GM19240 (cell line): ENCODE results near the gene MRPS22.
"Not testable (repeated sequence)": the region's sequence is repeated elsewhere in the genome, so short reads cannot be mapped to it uniquely, and the experiment has no call there.

Experiments
- DNase-seq: peaks from one replicate; pipeline ENCODE4 v3.0.0; 2011; ENCODE audit warnings: low spot score; ENCODE audit not compliant: insufficient read length

MRPS22 gene

GRCh38 chr3:139311557-139311956, 32.3 kb upstream of the MRPS22 start:
- DNase-seq, result no peak

GRCh38 chr3:139312416-139312815, 31.4 kb upstream of the MRPS22 start:
- no peak for DNase-seq

DNA sequence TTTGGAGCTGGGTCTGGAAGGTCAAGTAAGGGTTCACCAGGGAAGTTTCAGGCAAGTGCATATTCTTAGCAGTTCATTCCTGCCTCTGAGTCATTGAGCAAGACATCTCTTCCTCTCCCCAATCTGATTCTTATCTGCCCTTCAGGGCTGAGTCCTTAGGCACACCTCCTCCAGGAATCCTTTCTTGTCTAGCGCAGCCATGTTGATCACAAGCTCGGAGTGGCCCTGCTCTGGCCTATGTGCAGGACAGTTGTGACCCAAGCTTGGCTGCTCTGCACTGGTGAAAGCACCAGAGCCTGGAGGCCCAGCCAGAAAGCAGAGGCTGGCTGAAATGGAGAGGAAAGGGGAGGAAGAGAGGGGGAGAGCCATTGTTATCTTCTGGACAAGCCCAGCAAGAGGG, 30.9 kb upstream of the MRPS22 start:
- DNase-seq, result no peak

GRCh38 chr3:139313921-139314320, 29.9 kb upstream of the MRPS22 start:
- DNase-seq, result no peak

- no peak for DNase-seq
Measured at GRCh38 chr3:139317215-139317614, 26.6 kb upstream of the MRPS22 start.

GRCh38 chr3:139317660-139318430, 26.0 kb upstream of the MRPS22 start:
- DNase-seq, result no peak

- DNase-seq, result no peak
Measured at GRCh38 chr3:139318431-139318816, 25.4 kb upstream of the MRPS22 start.

- no peak for DNase-seq
Measured at GRCh38 chr3:139318826-139319225, 25.0 kb upstream of the MRPS22 start.

GRCh38 chr3:139319428-139320402, 24.1 kb upstream of the MRPS22 start:
- DNase-seq, result no peak

DNA sequence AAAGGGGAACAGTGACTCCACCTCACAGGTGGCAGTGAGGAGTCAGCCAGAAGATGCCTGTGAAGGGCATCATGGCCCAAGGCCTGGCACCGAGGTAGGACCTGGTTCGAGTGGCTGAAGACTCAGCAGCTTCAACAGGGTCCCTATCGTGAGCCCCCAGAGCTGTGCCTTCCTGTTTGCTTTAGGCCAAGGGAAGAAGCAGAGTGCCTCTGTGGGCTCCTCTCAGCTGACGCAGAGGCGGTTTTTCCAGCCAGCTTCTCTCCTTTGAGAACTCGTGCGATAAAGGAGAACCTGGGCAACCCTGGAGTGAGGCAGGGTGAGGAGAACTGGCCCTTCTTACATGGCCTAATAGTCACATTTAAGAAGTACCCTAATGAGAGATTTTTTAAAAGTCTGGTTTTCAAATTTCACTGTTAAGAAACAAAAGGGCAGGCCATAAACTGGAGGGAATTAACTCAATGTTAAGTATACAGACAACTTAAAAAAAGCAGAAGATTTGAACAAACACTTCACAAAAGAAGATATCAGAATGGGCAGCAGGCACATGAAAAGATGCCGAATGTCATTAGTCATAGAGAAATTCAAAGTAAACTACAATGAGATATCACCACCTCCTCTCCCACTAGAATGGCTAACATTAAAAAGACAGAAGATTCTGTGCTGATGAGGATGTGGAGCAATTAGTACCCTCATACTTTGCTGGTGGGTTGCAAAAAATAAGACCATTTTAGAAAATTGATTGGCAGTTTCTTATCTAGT, 23.1 kb upstream of the MRPS22 start:
- DNase-seq, result no peak

- no peak for DNase-seq
Measured at GRCh38 chr3:139322346-139322745, 21.5 kb upstream of the MRPS22 start.

- no peak for DNase-seq
Measured at GRCh38 chr3:139323146-139323545, 20.7 kb upstream of the MRPS22 start.

DNA sequence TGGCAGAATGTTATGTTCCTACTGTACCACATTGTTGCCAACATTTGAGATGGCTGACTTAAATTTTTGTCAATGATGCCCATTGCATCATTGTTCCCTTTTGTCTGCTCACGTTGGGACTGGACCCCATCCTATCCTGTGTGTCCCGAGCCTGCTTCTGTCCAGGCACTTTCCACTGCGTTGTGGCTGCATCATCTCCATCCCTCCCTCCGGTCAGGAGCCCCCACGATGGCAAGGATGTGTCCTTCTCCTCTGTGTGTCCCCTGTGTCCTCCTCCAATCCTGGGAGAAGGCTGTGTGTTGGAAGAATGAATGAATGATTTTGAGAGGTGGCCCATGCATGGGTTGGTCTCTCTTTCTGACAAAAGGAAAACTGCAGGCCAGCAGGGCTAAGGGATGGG, 19.4 kb upstream of the MRPS22 start:
- no peak for DNase-seq

DNA sequence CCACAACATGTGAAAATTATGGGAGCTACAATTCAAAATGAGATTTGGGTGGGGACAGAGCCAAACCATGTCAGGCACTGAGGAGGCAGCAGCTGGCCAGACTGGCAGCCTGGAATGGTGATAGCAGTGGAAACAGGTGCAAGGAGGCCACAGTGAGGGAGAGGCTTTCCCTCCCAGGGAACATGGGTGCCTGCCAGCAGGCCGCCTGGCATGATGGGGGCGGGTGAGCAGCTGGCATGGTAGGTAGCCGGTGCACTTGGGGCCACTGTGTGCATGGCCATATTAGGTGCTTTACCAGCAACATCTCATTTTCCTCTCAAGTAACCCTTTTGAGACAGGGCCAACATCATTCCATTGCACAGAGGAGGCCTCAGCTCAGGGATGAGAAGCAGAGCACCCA, 18.3 kb upstream of the MRPS22 start:
- DNase-seq, result no peak

DNA sequence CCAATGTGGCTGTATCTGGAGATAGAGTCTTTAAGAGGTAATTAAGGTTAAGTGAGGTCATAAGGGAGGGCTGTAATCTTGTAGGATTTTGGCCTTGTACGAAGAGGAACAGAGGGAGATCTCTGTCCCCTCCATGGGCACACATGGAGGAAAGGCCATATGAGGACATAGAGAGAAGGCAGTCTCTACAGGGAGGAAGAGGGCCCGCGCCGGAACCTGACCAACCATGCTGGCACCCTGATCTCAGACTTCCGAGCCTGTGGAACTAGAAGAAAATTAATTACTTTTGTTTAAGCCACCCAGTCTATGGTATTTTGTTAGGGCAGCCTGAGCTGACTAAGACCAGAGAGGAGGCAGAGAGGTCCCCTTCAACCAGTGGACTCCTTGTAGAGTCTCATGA, 17.7 kb upstream of the MRPS22 start:
- DNase-seq, result no peak

DNA sequence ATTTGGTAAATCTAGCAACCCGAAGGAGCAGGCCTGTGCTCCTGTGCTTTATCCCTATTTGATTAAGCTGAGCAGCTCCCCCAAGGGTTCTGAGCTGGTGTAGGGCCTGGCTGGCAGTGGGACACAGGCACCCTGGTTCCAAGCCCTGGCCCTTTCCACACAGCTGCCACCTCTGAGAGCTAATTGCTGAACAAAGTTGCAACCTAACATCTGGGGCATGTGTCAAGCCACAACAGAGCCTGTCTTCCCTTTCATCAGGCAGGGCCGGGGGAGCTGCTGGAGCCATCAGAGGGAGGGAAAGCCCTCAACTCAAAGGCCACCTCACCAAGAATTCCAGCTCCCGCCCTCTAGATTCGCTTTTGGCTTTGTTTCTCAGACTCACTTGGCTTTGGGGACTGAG, 17.1 kb upstream of the MRPS22 start:
- no peak for DNase-seq

DNA sequence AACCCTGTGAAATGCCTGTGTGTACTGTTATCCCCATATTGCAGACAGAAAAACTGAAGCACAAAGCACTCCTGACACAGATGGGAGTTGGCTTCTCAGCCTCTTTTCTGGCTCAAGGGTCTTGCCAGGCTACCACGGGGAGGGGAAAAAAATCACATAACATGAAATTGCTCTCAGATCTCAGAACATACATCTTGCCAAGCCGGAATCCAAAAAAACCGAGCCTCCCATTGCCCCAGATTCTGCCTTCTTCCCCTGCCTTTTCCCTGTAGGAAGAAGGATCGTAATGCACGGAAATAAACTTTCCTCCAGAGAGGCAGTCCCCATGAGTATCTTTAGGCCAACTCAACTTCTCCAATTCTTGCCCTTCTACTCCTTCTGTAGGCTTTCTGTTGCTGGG, 16.6 kb upstream of the MRPS22 start:
- no peak for DNase-seq

DNA sequence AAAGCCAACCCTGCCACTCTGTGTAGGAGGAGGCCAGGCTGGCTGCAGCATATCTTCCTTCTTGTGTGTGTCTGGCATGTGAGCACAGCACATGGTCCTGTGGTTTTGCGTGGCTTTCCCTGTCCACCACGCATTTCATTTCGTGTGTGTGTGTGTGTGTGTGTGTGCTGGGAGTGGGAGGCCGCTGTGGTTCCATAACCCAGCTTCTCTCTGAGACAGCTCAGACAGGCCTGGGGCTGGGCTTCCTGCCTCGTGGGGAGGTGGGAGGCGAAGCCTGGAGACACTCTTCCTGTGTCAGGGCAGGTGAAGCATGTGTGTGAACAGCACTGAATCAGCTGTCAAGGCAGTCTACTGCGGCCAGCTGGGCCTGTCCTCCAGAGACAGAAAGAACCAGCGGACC, 16.0 kb upstream of the MRPS22 start:
- DNase-seq, result no peak

DNA sequence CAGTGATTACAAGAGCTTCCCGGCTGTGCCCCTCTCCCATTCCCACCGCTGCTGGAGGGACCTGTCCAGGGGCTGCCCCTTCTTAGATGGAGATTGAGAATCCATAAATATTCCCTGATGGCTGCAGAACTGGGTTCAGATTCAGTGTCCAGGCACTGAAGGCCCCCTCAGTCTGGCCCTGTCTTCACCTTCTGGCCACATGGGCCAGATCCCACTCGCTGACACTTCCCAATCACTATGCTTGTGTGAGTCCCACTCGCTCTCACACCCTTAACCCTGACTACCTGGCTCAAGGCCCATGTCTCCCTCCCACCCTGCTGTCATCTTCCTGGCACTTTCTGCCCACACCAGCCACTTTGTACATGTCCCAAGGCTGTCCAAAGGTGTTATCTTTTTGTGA, 15.5 kb upstream of the MRPS22 start:
- no peak for DNase-seq

DNA sequence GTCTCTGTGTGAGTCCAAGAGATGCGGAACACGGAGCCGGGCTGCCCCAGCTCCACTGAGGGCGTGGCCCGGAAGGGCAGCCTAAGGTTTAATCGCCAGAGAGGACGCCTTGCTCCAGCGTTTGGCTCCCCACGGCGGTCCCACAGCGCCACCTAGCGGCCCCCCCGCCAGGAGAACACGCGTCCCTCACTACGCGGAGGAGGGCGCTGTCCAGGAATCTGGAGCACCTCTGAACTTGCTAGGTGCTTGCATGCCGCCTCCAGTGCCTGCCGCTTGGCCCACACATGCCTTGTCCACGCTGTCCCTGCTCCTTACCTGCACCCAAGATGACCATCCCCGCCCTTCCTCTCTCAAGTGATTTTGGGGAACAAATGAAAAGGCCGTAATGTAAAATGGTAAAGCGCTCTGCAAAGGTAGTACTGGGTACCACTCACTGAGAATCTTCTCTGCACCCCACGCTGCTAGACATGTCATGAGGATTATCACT, 14.4 kb upstream of the MRPS22 start:
- peak; percentile 81 for DNase-seq

DNA sequence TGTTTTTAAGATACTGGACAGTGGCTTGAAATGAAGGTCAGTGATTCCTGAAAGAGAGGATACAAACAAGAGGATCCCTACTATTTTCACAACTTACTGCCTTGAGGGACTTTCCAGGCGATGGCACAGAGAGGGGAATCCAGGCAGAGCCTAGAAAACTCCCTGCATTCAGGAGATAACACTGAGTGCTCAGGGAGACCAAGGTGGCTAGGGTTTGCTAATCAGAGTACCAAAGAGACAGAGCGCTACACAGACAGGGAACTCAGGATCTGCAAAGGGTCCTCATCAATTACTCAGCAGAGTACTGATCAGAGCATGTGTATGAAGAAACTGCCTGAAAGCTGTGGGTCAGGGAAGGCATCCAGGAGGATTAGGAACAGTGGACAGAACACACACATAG, 11.7 kb upstream of the MRPS22 start:
- no peak for DNase-seq

GRCh38 chr3:139334675-139335074, 9.1 kb upstream of the MRPS22 start:
- not testable (repeated sequence) for DNase-seq
